ENCODE data around the gene USP9X. TPM values are rescaled to one million over a fixed set of nuclear protein-coding genes. Genes with fewer than 3 reads are reported as not detected.

USP9X gene
- total and polyA plus RNA-seq, 2 of the 8 experiments (the other 6 are each of a cell fraction or from before 2014, with no cell fraction given), result 79.2 to 300 TPM

GRCh38 chrX:41066969-41067368 is 18.3 kb upstream of the USP9X start:
- Histone ChIP-seq H2BK120ac (replicated peaks; ENCODE audit: low read depth, low read length) (no peak overlapping the region), H3K79me2 (ENCODE audit: control insufficient read depth in 1 of 2, insufficient read depth in 2 of 2, low read length in 2 of 2) (no peaks in the 10 kb centered on the region), H3K18ac (ENCODE audit: extremely low read depth, low read length) (no peak overlapping the region), H3K23ac (ENCODE audit: insufficient read length) (no peak overlapping the region), H4K5ac (ENCODE audit: insufficient read length, low read depth, low read length) (no peak overlapping the region), H3K56ac (replicated peaks; ENCODE audit: insufficient read length, low read depth, low read length) (no peak overlapping the region), H3K27ac (ENCODE audit: low read depth, low read length) (no peak overlapping the region), H2BK5ac (ENCODE audit: low read depth, low read length) (no peak overlapping the region), H3K23me2 (ENCODE audit: low read depth, low read length) (no peaks in the 10 kb centered on the region), H3K9ac (replicated peaks in 1 of 4; ENCODE audit: extremely low read depth in 1 of 4, low read depth in 3 of 4, low read length in 3 of 4) (no peak overlapping the region), H3K27me3 (replicated peaks in 1 of 4; ENCODE audit: control insufficient read depth in 3 of 4, extremely low read depth in 1 of 4, insufficient read depth in 3 of 4, low read length in 3 of 4) (no peaks in the 10 kb centered on the region), H4K8ac (ENCODE audit: extremely low read depth, insufficient read depth, low read length) (no peak overlapping the region), H3K9me3 (ENCODE audit: insufficient read depth in 2 of 2, low read depth in 1 of 2, low read length in 1 of 2) (no peaks in the 10 kb centered on the region), H2BK12ac (ENCODE audit: low read depth, low read length) (no peak overlapping the region), H2AFZ (ENCODE audit: low read length) (no peak overlapping the region), H2AK5ac (ENCODE audit: low read depth, low read length) (no peak overlapping the region), H3K36me3 (ENCODE audit: control insufficient read depth in 2 of 4, insufficient read depth in 4 of 4, low read length in 3 of 4) (no peaks in the 10 kb centered on the region), H4K20me1 (replicated peaks in 1 of 2; ENCODE audit: control insufficient read depth in 1 of 2, insufficient read depth in 2 of 2, low read length in 2 of 2) (no peaks in the 10 kb centered on the region), H3K79me1 (ENCODE audit: low read depth, low read length) (no peaks in the 10 kb centered on the region), H2BK20ac (ENCODE audit: low read length) (no peak overlapping the region), H3K4ac (replicated peaks; ENCODE audit: insufficient read length, low read depth, low read length) (no peak overlapping the region), H3K4me2 (ENCODE audit: insufficient read depth in 1 of 2, low read depth in 2 of 2, low read length in 2 of 2) (no peak overlapping the region), H3K4me1 (replicated peaks in 1 of 4; ENCODE audit: control insufficient read depth in 3 of 4, insufficient read depth in 4 of 4, low read length in 3 of 4) (no peaks in the 10 kb centered on the region; a peak in 1 of 7 replicates), H2BK15ac (ENCODE audit: low read length) (no peak overlapping the region), H3K14ac (ENCODE audit: insufficient read length) (no peak overlapping the region), H3K4me3 (ENCODE audit: extremely low read depth in 1 of 4, insufficient read depth in 2 of 4, low read depth in 3 of 4, low read length in 4 of 4) (no peak overlapping the region), H4K91ac (replicated peaks; ENCODE audit: insufficient read length, low read length) (no peak overlapping the region)
- CTCF ChIA-PET (ENCODE audit: partially characterized antibody), result no interaction called here
- DNase-seq (ENCODE audit: low read depth in 1 of 2, low spot score in 2 of 2), result no peak
- no peak for FAIRE-seq
- POLR2A ChIA-PET (ENCODE audit: partially characterized antibody), result interaction anchor here (1.2 kb wide), 1 partner anchor 18 kb away, joined by 7 read pairs; the partner anchor contains the start of gene USP9X
- 100% methylated on average over 1 of the region's 1 CpG; no CpG with 5 or more reads in 1 of the 2 experiments for WGBS, 2 experiments (ENCODE audit: extremely low coverage in 1 of 2, insufficient coverage in 1 of 2, insufficient read length in 1 of 2, insufficient replicate concordance in 2 of 2, low coverage in 1 of 2, low lambda C conversion rate in 2 of 2, missing lambda C conversion rate in 1 of 2)
- TF ChIP-seq KDM5A (IDR thresholded peaks at IDR 0.05; ENCODE audit: low read length), result no peak
- TF ChIP-seq YY1 (IDR thresholded peaks at IDR 0.05; ENCODE audit: low read depth, low read length), result no peak
- no peak for TF ChIP-seq BACH1 (IDR thresholded peaks at IDR 0.05; ENCODE audit: low read length)
- no peak for TF ChIP-seq TAF1 (IDR thresholded peaks at IDR 0.05; ENCODE audit: low read depth, low read length)
- TF ChIP-seq RFX5 (IDR thresholded peaks at IDR 0.05; ENCODE audit: borderline replicate concordance, low read depth, low read length), result no peak
- no peak for TF ChIP-seq RNF2 (IDR thresholded peaks at IDR 0.05; ENCODE audit: borderline replicate concordance, low read depth, low read length, missing control alignments, poor library complexity, severe bottlenecking)

All from H1 (cell line).